GM18502 (cell line): Measurements from ENCODE around the gene RIIAD1.
A peak's percentile ranks its signal among the peaks of the same experiment; 100 is the strongest.
"Not testable (repeated sequence)": the region's sequence is repeated elsewhere in the genome, so short reads cannot be mapped to it uniquely, and the experiment has no call there.

ENCODE experiments used
- ATAC-seq: cut with Tn5 transposase; IDR thresholded peaks from one replicate; pipeline ENCODE4 v1.9.1; 2021; ENCODE audit warnings: mild to moderate bottlenecking; ENCODE audit not compliant: unreplicated experiment, poor library complexity

The RIIAD1 gene

GRCh38 chr1:151720974-151721787 lies at the start of gene RIIAD1:
Gene RIIAD1 (plus strand): TSS chr1:151721522. CDS start chr1:151721537, 15 bp downstream.
- ATAC-seq = peak; percentile 71

- no peak for ATAC-seq
Measured at GRCh38 chr1:151673407-151673806, 47.9 kb upstream of the RIIAD1 start.

- no peak for ATAC-seq
Measured at GRCh38 chr1:151680391-151680790, 40.9 kb upstream of the RIIAD1 start.

GRCh38 chr1:151680826-151681225 lies 40.5 kb upstream of the RIIAD1 start:
- no peak for ATAC-seq

GRCh38 chr1:151681923-151682322 lies 39.4 kb upstream of the RIIAD1 start:
- no peak for ATAC-seq

- ATAC-seq = not testable (repeated sequence)
Measured at GRCh38 chr1:151682901-151683300, 38.4 kb upstream of the RIIAD1 start.

GRCh38 chr1:151684128-151684527 lies 37.2 kb upstream of the RIIAD1 start:
- ATAC-seq = no peak

- ATAC-seq = no peak
Measured at GRCh38 chr1:151686561-151686960, 34.8 kb upstream of the RIIAD1 start.

- ATAC-seq = no peak
Measured at GRCh38 chr1:151689494-151689893, 31.8 kb upstream of the RIIAD1 start.

GRCh38 chr1:151692226-151692625 lies 29.1 kb upstream of the RIIAD1 start:
- ATAC-seq = no peak

- no peak for ATAC-seq
Measured at GRCh38 chr1:151693057-151693651, 28.2 kb upstream of the RIIAD1 start.

- no peak for ATAC-seq
Measured at GRCh38 chr1:151701515-151701914, 19.8 kb upstream of the RIIAD1 start.

- no peak for ATAC-seq
Measured at GRCh38 chr1:151702936-151703335, 18.4 kb upstream of the RIIAD1 start.

GRCh38 chr1:151703813-151704212 lies 17.5 kb upstream of the RIIAD1 start:
- ATAC-seq = no peak

- ATAC-seq = no peak
Measured at GRCh38 chr1:151704246-151704645, 17.1 kb upstream of the RIIAD1 start.

GRCh38 chr1:151705146-151705545 lies 16.2 kb upstream of the RIIAD1 start:
- ATAC-seq = no peak

GRCh38 chr1:151705753-151706463 lies 15.4 kb upstream of the RIIAD1 start:
- no peak for ATAC-seq

GRCh38 chr1:151706464-151707415 lies 14.6 kb upstream of the RIIAD1 start:
- ATAC-seq = no peak

GRCh38 chr1:151707541-151708065 lies 13.7 kb upstream of the RIIAD1 start:
- ATAC-seq = no peak

GRCh38 chr1:151708891-151709290 lies 12.4 kb upstream of the RIIAD1 start:
- no peak for ATAC-seq
